Stimulated activated CD8-positive, alpha-beta memory T cell treated with anti-CD3 and anti-CD28 coated beads, Interleukin-4, amount 100 ng/mL, for 48 hours (primary cell): ENCODE measurements around the gene FAM180B.

Source experiments
- DNase-seq: peaks from one replicate; pipeline ENCODE4 v3.0.0-alpha.2; 2020

The FAM180B gene

DNA sequence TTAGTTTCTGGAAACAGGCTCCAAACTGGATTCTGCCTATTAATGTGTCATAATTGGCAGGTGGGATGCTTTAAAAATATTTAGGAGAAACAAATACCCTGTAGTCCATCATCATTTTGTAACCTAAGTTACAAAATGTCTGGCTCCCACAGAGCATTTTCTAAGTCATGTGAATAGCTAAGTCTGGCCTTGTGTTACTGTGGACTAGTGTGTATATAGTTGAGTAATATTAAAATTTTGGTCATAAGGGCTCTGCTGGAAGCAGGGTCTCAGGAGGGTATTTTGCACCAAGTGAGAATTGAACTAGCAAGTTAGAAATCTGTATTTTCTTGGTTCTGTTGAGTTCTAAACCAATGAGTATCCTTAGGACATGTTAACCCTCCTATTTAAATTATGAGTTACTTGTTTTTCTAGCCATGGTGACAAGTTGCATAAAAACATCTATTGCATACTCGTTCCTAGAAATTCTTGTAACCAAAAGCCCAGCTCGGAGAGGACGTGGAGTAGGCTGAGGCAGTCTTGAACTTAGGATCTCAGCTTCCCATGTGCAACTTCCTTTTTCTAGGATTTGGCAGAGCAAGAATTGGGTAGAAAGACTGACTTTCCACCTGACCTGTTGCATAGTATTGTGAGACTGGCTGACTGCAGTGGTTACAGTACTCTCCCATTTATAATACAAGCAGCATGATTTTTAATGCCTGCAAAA lies 15.7 kb upstream of the FAM180B start:
- no peak for DNase-seq

DNA sequence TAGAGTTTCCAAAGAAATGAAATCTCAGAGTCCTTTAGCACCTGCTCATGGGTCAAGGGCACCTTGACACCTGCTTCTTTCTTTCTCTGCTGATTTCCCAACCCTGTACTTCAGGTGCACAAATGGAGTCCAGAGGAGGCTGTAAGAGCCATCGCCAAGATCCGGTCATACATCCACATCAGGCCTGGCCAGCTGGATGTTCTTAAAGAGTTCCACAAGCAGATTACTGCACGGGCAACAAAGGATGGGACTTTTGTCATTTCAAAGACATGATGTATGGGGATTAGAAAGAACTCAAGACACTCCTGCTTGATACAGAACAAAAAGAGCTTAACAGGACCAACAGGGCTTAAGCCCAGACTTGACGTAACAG lies 15.1 kb upstream of the FAM180B start:
- no peak for DNase-seq

DNA sequence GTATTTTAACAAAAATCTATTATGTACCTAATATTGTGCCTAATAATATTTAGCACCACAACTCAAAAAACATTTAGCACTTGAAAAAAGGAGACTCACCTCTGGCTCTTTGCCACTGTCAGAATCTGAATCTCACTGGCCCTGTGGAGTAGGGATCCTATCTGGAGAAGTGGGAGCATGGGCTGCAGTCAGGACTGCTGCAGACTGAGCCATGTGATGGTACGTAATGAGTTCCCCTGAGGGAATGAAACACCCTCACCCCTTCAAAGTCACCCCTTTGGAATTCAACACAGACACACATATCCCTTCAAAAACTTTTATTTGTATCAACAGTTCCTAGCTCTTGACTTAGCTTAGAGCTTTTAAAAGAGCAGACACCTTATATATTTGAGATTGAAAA lies 14.6 kb upstream of the FAM180B start:
- no peak for DNase-seq

DNA sequence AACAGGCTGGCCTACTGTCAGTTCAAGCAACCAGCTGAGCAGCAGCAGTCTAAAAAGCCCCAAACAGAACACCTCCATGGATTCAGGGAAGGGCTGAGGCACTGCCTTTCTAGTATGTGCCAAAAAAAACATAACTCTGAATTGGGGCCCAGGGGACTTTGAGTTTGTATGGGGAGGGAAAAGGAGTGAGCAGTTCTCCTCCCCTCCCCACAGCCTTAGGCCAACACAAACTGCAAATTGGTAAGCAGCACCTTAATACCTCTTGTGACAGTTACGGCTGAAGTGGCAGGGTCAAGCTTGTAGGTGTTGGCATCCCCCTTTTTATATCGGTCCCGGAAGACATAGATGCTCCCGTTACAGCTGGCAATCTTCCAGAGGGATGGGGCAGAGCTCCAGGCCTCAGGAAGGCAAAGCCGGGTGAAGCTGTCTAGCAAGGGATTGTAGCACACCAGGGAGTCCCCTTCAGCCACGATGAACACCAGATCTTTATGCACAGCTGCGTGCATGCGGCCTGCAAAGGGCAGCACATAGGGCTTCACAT lies 13.7 kb upstream of the FAM180B start:
- no peak for DNase-seq

DNA sequence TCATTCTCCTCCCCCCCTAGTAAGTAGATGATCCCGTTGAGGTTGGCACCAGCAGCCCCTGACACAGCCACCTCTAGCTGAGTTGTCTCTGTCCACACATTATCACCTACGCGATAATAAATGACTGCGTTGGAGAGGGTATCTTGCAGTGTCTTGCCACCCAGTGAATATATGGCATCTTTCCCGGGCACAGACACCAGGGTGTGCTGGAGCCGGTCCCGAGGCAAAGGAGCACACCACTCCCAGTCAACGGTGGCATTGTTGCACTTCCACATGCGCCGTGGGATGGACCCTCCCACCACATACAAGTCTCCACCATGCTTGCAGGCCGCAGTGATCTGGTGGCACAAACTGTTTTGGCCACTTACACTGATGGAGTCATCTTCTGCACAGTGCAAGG lies 13.2 kb upstream of the FAM180B start:
- no peak for DNase-seq

DNA sequence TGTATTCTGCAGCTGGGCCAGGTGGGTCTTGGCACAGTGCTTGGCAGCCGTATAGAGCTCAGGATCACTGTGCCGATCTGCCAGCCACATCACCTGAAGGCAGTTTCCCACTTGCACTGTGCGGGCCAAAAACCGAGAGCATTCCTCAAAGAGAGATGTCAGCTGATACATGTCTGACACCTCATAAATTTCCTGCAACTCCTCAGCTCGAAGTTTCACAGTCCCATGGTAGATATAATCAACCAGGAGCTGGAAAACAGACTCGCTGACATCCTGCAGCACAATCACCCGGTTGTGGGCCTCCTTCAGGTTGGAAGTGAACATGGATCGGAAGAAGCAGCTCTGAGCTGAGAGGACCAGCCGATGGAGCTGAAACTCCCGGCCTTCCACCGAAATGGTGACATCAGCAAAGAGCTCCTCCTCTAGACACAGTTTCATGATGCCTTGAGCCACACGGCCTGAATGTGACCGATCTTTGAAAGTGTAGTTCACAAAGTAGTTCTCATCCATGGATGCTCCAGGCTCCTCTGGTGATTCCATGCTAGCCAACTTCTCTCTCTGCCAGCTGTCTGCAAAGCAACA lies 8.9 kb upstream of the FAM180B start:
- no peak for DNase-seq

DNA sequence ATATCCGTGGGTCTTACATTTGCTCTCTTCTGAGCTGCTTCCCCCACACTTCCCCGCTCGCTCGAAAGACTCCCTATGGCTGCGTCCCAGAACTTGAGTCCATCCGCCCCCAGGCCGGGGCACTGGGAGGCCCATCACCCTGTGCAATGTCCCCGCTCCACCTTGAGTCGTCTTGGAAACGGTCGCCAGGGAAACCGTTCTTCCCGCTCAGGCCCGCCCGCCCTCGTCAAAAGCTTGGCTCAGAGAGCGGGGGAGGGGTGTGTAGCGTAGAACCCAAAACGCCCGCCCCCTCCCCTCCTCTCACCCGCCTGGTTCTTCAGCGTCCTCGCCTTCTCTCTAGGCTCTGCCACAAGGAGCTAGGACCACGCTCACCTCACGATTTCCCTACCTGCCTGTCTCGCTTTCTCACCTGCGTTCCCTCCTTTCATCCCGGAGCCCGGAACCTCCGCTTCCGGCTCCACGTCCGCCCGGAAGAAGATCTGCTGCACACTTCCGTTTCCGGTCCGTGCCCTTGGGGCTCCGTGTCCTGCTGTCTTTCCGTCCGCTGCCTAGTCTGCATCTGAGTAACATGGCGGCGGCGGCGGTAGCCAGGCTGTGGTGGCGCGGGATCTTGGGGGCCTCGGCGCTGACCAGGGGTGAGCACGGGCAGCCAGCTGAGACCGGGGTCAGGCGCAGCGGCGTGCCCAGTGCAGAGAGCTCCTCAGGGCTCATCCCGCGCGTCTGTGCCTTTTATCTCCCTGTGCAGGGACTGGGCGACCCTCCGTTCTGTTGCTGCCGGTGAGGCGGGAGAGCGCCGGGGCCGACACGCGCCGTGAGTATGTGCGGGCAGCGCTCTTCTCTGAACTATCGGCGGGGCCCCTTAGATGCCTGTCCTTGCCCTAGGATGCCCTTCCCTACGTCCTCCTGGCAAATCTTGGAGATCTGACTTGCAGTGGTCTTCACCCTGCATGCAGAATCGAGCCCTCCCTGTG lies 7.7 kb upstream of the FAM180B start, which contains the start of the genes KBTBD4 and NDUFS3:
Gene KBTBD4 (minus strand): TSS at position 447 of the 971 bp plus-strand sequence. CDS start 19 bp downstream, at position 428.
Gene NDUFS3 (plus strand): TSS at position 551 of the 971 bp plus-strand sequence. CDS start 18 bp downstream, at position 569.
- DNase-seq = peak; percentile 94

DNA sequence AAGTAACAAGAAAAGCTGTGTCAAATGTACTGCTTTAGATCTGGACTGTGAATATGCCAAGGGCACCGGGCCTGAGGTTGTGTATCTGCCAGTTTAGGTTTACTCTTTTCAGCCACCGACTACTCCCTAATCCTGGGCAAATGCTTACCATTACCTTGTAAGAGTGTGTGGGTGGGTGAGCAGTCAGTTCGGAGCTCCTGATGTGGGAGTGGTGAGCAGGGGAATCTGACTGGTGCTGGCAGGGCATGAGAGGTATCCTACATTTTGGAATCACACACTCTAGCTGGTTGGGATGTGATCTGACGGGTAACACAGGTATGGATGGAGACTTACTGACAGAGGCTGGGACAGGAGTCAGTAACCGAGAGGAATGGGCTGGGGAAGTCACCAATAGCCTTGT lies 2.6 kb upstream of the FAM180B start:
- no peak for DNase-seq

DNA sequence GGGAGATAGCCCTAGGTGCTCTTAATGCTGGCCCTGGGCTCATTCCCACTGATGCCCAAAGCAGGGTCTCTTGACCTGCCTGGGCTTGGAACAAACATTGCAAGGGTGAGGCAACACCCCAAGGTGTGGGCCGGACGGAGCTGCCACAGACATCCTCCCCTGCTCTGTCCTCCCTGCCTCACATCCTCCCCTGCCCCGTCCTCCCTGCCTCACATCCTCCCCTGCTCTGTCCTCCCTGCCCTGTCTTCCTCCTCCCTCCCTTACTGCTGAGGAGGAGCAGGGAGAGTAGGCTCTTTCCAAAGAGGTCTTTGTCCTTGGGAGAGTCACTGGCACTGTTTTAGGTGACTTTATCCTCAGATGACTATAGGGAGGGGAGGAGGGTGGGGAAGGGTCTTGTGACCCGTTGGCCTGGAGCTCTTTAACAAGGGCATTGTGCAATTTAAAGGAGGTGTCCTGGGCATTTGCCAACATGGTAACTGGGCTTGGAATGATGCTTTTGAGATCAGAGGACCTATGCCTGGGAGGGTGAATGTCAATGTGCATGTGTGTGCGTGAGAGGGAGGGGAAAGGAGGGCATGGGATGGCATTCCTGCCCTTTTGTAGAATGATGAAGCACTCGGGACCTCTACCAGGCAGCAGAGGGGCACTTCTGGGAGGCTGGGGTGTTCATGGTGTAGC lies 700 bp downstream of the FAM180B start:
- no peak for DNase-seq

DNA sequence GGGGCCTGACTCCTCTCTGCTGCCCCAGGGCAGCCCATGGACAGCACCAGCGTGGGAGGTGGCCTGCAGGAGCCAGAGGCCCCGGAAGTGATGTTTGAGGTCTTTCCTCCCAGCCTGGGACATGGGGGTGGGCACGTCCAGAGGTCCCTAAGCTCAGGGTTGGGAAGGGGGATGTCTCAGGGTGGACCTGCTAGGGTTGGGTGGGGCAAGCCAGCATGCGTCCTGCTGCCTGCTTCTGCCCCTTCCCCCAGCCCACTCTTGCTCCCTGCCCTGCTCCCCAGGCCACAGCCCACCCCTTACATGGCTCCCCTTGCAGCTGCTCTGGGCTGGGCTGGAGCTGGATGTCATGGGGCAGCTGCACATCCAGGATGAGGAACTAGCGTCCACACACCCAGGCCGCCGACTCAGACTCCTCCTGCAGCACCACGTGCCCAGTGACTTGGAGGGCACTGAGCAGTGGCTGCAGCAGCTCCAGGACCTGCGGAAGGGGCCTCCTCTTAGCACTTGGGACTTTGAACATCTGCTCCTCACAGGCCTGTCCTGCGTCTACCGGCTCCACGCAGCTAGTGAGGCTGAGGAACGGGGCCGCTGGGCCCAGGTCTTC lies 1.3 kb downstream of the FAM180B start:
- no peak for DNase-seq

DNA sequence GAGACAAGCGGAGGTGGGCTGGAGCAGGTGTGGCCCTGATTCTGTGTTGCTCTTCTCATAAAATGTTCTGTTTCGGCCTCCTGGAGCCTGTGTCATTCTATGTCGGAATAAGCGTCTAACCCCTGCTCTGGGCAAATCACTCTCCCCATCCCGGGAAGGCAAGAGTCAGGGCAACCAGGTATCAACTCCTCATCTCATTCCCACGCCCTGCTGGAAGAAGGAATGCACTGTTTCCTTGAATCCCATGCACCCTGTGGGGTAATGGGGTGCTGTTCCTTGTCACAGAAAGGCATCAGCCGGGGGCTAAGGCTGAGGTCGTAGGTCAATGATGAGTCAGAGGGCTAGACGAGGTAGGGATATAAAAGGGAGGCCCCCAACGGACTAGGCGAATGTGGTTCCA lies 2.6 kb downstream of the FAM180B start:
- no peak for DNase-seq

DNA sequence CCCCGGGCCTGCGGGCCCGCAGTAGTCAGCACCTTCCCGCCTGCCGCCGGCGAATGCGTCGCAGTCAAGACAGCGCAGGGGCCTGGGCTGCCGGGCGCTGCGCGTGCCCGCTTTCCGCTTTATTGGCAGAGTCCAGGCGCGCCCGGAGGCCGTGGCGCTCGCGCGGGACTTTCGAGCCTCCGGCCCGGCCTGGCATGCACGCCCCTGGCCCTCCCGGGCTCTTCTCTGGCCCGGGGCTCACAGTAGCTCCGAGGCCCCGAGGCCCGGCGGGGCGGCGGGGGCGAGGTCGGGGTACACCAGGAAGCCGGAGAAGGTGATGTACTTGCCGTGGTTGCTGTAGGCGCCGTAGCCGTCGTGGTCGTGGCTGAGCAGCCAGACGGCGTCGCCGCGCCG lies 3.1 kb downstream of the FAM180B start:
- DNase-seq = no peak

DNA sequence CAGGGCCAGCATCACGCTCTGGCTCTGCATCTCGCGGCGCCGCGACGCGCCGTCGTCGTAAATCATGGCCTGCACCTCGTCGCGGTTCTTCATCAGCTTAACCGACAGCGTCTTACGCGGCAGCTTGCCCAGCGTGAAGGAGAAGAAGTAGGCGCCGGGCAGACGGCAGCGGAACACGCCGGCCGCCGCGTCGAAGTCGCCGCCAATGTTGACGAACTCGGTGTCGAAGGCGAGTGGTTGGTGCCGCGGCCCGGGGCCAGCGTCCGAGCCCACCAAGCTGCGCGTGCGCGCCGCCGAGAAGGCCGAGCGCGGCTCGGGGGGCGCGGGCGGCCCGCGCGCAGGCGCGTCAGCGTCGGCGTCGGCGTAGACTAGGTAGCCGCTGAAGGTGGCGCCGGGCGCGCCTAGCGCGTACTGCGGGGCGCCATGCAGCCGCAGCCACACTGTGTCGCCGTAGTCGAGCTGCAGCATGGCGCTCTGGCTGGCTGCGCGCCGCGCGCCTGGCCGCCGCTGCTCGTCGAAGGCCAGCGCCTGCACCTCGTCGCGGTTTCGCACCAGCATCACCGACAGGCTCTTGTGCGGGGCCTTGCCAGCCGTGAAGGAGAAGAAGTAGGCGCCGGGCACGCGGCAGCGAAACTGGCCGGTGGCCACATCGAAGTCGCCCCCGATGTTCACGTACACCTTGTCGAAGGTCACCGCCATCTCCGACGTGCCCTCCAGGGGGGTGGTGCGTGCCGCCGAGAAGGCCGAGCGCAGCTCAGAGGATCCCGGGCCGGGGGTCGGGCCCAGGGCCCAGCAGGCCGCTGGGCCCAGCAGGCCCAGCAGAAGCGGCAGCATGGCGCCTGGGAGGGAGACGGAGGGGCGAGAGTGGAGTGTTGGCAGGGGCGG lies 3.7 kb downstream of the FAM180B start:
- DNase-seq = no peak

DNA sequence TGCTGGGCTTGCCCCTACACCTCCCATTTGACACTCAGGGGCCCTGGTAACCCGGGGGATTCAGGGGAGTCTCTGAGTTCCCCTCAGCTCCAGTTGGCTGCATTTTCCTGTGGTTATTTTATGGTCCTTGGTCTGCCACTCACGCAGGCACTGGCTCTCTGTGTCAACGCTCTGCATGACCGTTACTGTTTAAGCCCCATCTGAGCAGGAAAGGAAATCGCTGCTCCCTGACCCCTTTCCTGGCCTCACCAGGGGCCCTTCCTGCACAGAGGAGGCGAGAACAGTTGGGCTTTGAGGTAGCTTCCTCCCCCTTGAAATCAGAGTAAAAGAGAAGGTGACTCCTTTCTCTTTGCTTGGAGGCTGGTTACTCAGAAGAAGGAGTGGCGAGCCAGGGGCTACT lies 5.3 kb downstream of the FAM180B start:
- no peak for DNase-seq

DNA sequence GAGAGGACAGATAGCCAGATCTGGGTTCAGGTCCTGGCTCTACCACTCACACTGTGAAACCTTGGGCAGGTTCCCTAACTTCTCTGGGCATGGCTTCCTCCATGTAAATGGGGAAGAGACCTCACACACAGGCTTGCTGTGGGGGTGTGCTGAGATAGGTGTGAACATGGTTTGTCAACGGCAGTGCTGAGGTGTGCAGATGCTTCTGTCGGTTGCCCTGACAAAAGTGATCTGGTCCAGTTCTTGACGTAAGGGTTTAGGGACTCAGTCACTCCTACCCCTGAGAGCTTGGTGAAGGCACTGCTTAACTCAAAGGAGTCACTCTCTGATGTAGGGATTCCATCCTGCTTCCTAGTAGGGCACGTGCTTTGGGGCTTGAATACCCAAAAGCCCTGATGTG lies 5.8 kb downstream of the FAM180B start:
- DNase-seq = no peak

DNA sequence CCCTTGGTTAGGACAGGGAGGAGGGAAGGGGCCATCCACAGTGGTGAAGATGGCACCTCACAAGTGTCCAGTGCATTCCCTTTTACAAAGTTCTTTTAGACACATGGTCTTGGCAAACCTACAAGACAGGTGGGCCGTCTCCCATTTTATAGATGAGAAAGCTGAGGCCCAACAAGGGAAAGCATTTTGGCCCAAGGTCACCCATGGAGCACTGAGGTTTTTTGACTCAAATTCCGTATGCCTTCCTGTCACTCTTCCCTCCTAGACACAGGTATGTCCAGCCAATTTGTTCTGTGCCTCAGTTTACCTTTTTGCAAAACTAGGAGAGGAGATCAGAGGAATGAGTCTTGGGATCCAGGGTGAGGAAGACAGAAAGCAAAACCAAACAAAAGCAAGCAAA lies 6.5 kb downstream of the FAM180B start:
- no peak for DNase-seq

DNA sequence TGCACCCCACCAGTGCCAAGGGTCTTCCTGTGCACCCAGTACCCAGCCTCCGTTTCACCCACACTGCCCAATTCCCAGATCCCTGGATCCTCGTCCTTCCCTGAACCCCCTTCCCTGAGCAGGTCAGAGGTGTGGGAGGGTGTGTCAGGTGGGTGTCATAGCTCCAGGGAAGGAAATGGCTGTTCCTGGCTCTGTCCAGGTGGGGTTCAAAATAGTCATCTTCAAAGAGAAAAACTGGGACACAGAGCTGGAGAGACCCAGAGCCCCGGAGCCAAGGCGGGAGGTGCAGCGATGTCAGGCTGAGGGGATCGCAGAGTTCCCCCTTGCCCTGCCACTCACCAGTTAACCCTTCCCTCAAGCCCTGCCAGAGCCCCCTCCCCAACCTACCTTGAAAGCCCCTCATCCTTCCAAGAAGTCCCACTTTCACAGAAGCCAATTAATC lies 7.0 kb downstream of the FAM180B start:
- no peak for DNase-seq

DNA sequence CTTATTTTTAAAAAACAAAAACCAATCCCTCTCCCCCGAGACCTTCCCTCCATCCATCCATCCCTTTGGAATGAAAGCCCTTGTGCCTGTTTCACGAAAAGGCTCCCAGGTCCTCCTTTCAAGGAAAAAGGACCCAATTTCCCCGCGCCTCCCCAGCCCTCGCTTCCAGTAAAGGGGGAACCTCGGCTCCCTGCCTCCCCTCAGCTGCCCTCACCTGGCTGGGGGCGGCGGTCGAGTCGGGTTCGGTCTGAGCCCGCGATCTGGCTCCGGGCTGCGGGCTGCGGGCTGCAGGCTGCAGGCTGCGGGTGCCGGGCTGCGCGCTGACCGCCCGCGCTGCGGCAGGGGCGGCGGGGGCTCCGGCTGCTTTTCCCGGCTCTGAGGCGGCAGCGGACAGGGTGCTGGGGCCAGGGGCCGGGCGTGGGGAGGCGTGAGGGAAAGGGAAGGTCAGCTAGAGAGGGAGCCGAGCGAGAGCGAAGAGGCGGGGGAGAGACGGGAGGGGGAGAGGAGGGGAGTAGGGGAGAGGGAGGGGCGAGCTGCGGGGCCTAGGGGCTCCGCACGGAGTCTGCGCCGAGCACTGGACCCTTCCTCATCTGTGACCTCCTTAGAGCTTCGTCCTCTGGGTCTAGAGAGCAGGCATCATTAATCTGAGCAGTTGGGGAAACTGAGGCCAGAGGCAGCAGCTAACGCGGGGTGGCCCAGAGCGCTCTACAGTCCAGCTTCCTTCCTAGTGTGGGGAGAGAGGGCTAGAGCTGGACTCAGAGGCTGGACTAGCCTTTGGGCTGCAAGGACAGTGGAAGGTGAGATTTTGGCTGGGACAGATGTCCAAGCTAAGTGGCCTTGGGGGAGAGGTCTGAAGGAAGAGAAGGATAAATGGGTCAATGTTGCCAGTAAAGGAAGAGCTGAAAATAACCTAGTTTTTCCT lies 7.7 kb downstream of the FAM180B start, which contains the start of gene C1QTNF4:
Gene C1QTNF4 (minus strand): TSS at position 478 of the 922 bp plus-strand sequence. CDS start 3,601 bp downstream, outside the sequence.
- DNase-seq = no peak

DNA sequence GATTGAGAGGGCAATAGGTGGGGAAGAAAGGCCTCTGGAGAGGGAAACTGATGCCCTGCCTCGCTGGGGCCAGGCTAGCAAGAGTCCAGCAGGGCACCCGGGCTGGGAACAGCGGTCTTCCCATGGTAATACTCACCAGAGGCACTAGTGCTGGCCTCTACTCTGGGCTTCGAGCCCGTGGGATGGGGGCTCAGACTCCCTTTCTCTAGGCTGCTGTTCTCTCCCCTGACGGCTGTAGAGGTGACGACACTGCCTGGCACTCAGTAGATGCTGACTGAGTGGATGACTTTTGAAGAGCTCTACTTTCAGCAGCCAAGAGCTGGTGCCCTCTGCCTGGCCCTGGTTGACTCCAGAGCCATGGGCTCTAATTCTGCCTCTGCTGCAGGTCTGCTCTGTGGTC lies 8.6 kb downstream of the FAM180B start:
- no peak for DNase-seq

DNA sequence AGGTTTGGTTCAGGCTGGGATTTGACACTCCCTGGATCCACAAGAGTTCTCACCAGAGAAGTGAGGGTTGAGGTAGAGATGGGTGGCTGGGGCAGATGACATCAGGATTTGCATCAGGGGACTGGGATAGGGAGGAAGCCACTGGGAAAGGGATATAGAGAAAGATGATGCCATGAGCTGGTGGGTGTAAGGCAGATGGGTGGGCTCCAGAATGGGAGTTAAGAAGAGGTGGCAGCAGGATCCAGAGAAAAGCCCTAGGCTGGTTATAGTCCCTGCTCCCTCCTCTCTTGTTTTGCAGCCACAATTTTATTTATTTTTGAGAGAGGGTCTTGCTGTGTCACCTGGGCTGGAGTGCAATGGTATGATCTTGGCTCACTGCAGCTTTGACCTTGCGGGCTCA lies 9.5 kb downstream of the FAM180B start:
- no peak for DNase-seq
